ENCODE results near the gene FKBP1A. TPM values are rescaled to one million over a fixed set of nuclear protein-coding genes. Genes with fewer than 3 reads are reported as not detected.
"Not testable (repeated sequence)": the region's sequence is repeated elsewhere in the genome, so short reads cannot be mapped to it uniquely, and the experiment has no call there.

FKBP1A gene
- total and polyA plus RNA-seq, 9 of the 15 experiments (the other 6 are each of a cell fraction or from before 2014, with no cell fraction given), result 48.8 to 502 (median 89.6) TPM

- no peak overlapping the region for H3K9ac ChIP-seq (ENCODE audit: insufficient read depth in 1 of 2, low read depth in 2 of 2, low read length in 2 of 2)
- no peaks in the 10 kb centered on the region for H3K4me1 ChIP-seq (replicated peaks in 1 of 2; ENCODE audit: control insufficient read depth in 2 of 2, insufficient read depth in 2 of 2, low read length in 2 of 2)
- no peaks in the 10 kb centered on the region for H3K9me3 ChIP-seq (replicated peaks; ENCODE audit: control insufficient read depth, insufficient read depth, low read depth, low read length)
- no peaks in the 10 kb centered on the region for H3K27me3 ChIP-seq (ENCODE audit: control insufficient read depth in 2 of 2, insufficient read depth in 2 of 2, low read length in 2 of 2)
- no peaks in the 10 kb centered on the region for H3K79me2 ChIP-seq (ENCODE audit: control insufficient read depth, insufficient read depth, low read length)
- DNase-seq (ENCODE audit: extremely low read depth in 1 of 4, low spot score in 3 of 4) (no peak), FAIRE-seq (no peak), ATAC-seq (no peak)
- no peak overlapping the region for H3K4me3 ChIP-seq
- no peak overlapping the region for H2AFZ ChIP-seq (ENCODE audit: low read depth, low read length)
- TF ChIP-seq ZNF77 (CRISPR knock-in tag; IDR thresholded peaks at IDR 0.05) (no peak), FOS (IDR thresholded peaks at IDR 0.05; ENCODE audit: extremely low read depth, insufficient read length) (no peak), HNRNPUL1 (IDR thresholded peaks at IDR 0.05; ENCODE audit: low read length) (no peak), BRF2 (IDR thresholded peaks at IDR 0.05; ENCODE audit: borderline replicate concordance, insufficient read depth, insufficient read length) (no peak), HDAC1 (IDR thresholded peaks at IDR 0.05) (no peak), ZNF785 (CRISPR knock-in tag; IDR thresholded peaks at IDR 0.05) (no peak), KLF13 (tag; IDR thresholded peaks at IDR 0.05; ENCODE audit: borderline replicate concordance, low read depth) (no peak), EGR1 (conservative IDR thresholded peaks at IDR 0.05) (no peak), ZNF644 (tag; IDR thresholded peaks at IDR 0.05; ENCODE audit: low read depth) (no peak)
- TF ChIP-seq, protein P1, sequence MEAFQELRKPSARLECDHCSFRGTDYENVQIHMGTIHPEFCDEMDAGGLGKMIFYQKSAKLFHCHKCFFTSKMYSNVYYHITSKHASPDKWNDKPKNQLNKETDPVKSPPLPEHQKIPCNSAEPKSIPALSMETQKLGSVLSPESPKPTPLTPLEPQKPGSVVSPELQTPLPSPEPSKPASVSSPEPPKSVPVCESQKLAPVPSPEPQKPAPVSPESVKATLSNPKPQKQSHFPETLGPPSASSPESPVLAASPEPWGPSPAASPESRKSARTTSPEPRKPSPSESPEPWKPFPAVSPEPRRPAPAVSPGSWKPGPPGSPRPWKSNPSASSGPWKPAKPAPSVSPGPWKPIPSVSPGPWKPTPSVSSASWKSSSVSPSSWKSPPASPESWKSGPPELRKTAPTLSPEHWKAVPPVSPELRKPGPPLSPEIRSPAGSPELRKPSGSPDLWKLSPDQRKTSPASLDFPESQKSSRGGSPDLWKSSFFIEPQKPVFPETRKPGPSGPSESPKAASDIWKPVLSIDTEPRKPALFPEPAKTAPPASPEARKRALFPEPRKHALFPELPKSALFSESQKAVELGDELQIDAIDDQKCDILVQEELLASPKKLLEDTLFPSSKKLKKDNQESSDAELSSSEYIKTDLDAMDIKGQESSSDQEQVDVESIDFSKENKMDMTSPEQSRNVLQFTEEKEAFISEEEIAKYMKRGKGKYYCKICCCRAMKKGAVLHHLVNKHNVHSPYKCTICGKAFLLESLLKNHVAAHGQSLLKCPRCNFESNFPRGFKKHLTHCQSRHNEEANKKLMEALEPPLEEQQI (IDR thresholded peaks at IDR 0.05), result no peak
- ChIA-PET POLR2A (interaction anchor here (1.0 kb wide), 1 partner anchor 11 kb away, joined by 3 read pairs; no protein-coding TSS in a partner anchor), CTCF (ENCODE audit: low intra/inter-chr PET ratio) (no interaction called here)
- intact Hi-C loops (cut with micrococcal nuclease) (no loop called here), in situ Hi-C loops (cut with MboI) (no loop called here)
- no TSS peak for BruUV-seq (replicated peaks)
- H4K20me1 ChIP-seq (replicated peaks; ENCODE audit: control insufficient read depth, insufficient read depth, low read length), result peaks cover 5% of the 10 kb centered on the region; the same call in 1 of the 2 replicates
- no peak overlapping the region for H3K4me2 ChIP-seq (ENCODE audit: insufficient read depth, low read length)
- 80% methylated on average over 4 of the region's 4 CpGs for WGBS (ENCODE audit: insufficient coverage, low coverage, missing lambda C conversion rate)
- no peaks in the 10 kb centered on the region for H3K9me1 ChIP-seq (ENCODE audit: control insufficient read depth, insufficient read depth, low read length)
- H3K36me3 ChIP-seq (ENCODE audit: control insufficient read depth, insufficient read depth, low read length), result no peaks in the 10 kb centered on the region
- no peak overlapping the region for H3K27ac ChIP-seq (ENCODE audit: extremely low read depth, low read depth, low read length)
Observed at GRCh38 chr20:1345030-1345755, 47.7 kb downstream of the FKBP1A start.

GRCh38 chr20:1343446-1344124 lies 49.3 kb downstream of the FKBP1A start:
- CTCF ChIA-PET (ENCODE audit: low intra/inter-chr PET ratio); H3K79me2 ChIP-seq (ENCODE audit: control insufficient read depth, insufficient read depth, low read length); DNase-seq (ENCODE audit: extremely low read depth in 1 of 4, low spot score in 3 of 4); H3K4me3 ChIP-seq; H3K27me3 ChIP-seq (ENCODE audit: control insufficient read depth in 2 of 2, insufficient read depth in 2 of 2, low read length in 2 of 2); H3K4me2 ChIP-seq (ENCODE audit: insufficient read depth, low read length); H3K9me3 ChIP-seq (replicated peaks; ENCODE audit: control insufficient read depth, insufficient read depth, low read depth, low read length); H3K36me3 ChIP-seq (ENCODE audit: control insufficient read depth, insufficient read depth, low read length); H4K20me1 ChIP-seq (replicated peaks; ENCODE audit: control insufficient read depth, insufficient read depth, low read length); H3K27ac ChIP-seq (ENCODE audit: extremely low read depth, low read depth, low read length); intact Hi-C loops (cut with micrococcal nuclease); H3K4me1 ChIP-seq (replicated peaks in 1 of 2; ENCODE audit: control insufficient read depth in 2 of 2, insufficient read depth in 2 of 2, low read length in 2 of 2); POLR2A ChIA-PET; H3K9ac ChIP-seq (ENCODE audit: insufficient read depth in 1 of 2, low read depth in 2 of 2, low read length in 2 of 2); H2AFZ ChIP-seq (ENCODE audit: low read depth, low read length); H3K9me1 ChIP-seq (ENCODE audit: control insufficient read depth, insufficient read depth, low read length); in situ Hi-C loops (cut with MboI); ATAC-seq; FAIRE-seq; BruUV-seq (replicated peaks): not testable (repeated sequence)
- 76% methylated on average over 8 of the region's 8 CpGs for WGBS (ENCODE audit: insufficient coverage, low coverage, missing lambda C conversion rate)

Measured in K562 (cell line).